H1 (cell line): ENCODE measurements around the gene DYRK1A. TPM values are rescaled to one million over a fixed set of nuclear protein-coding genes. Genes with fewer than 3 reads are reported as not detected.

ENCODE experiments used
- CEBPB ChIP-seq: IDR thresholded peaks from 2 replicates; pipeline ENCODE4 v1.6.1; 2012; ENCODE audit warnings: low read depth, low read length
- NANOG ChIP-seq: IDR thresholded peaks from 2 replicates; pipeline ENCODE4 v1.6.1; 2011; ENCODE audit warnings: low read length, low read depth, mild to moderate bottlenecking, inconsistent platforms; ENCODE audit not compliant: insufficient read depth, poor library complexity, severe bottlenecking
- RAD21 ChIP-seq, 2 experiments: IDR thresholded peaks in 1 of 2; conservative IDR thresholded peaks in 1 of 2; 2 replicates each; pipeline ENCODE4 v1.6.1; 2011; ENCODE audit warnings: low read depth in 2 of 2, low read length in 2 of 2, improper control_type of control experiment in 1 of 2, inconsistent platforms in 1 of 2, mild to moderate bottlenecking in 1 of 2, moderate library complexity in 1 of 2
- TAF1 ChIP-seq: IDR thresholded peaks from 2 replicates; pipeline ENCODE4 v1.6.1; 2011; ENCODE audit warnings: mild to moderate bottlenecking, low read depth, low read length
- polyA plus RNA-seq, 7 experiments: library from polyadenylated mRNA; depleted of rRNA in 3 of 7; stranded (reverse) in 5 of 7; unstranded in 2 of 7; fragments of >200 nt in 5 of 7; fragments of 200-250 nt in 2 of 7; gene quantifications; 1 replicate in 5 of 7; 2 replicates in 1 of 7; 4 replicates in 1 of 7; pipeline versions ENCODE4 v1.2.1 to v1.2.3, GENCODE V29; 2011 to 2013; ENCODE audit warnings: missing spikeins in 2 of 7, mixed read lengths in 2 of 7
- total RNA-seq: library from RNA; stranded (reverse); fragmentation: NEBNext Ultra II Directional; extraction: Animal tissue kit (Norgen Biotek cat#: 25700); gene quantifications from 2 replicates; pipeline ENCODE4 v1.2.1, GENCODE V29; 2021
- TF ChIP-seq, protein P1 (sequence below): IDR thresholded peaks from 2 replicates; pipeline ENCODE4 v1.6.1; 2012; ENCODE audit warnings: inconsistent platforms

DYRK1A gene
- total and polyA plus RNA-seq, 2 of the 8 experiments (the other 6 are each of a cell fraction or from before 2014, with no cell fraction given), result 61.1 to 62.2 TPM

DNA sequence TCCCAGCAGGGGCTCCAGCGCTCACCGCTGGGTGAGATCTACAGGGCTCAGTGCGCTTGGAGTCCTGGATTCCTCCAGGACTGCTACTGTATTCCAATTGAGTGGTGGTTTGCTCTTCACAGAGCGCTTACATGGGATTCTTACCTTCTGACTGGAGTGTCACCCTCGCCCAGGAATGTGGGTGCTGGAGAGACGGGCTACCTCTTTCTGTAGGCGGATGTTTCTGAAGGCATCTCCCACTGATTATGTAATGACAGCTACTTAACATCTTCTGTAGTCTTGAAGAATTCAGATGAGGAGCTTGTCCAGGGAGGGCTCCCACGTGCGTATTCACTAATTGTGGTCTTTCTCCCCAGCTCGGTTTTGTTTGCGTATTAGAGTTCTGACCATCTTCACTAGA is 154.2 kb downstream of the DYRK1A start (continued):
- TF ChIP-seq, protein P1, sequence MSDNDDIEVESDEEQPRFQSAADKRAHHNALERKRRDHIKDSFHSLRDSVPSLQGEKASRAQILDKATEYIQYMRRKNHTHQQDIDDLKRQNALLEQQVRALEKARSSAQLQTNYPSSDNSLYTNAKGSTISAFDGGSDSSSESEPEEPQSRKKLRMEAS, result no peak
- TF ChIP-seq TAF1 (no peak), NANOG (no peak), CEBPB (no peak), RAD21 (IDR thresholded peaks at IDR 0.05 in 1 of 2, conservative IDR thresholded peaks at IDR 0.05 in 1 of 2; ENCODE audit: low read depth in 2 of 2, low read length in 2 of 2) (no peak)
